OCI-LY7 (cell line): ENCODE data around the gene RPL10.

ENCODE experiments used
- CTCF ChIP-seq: fragments of 200-600 bp; sonication (generic); conservative IDR thresholded peaks from 2 replicates; pipeline ENCODE4 v1.5.1; 2014; ENCODE audit warnings: mild to moderate bottlenecking, antibody characterized with exemption, low read length, moderate library complexity, mixed read lengths
- EZH2phosphoT487 ChIP-seq: fragments of 200-600 bp; sonication (generic); IDR thresholded peaks from 2 replicates; pipeline ENCODE4 v1.6.1; 2018; ENCODE audit warnings: low read depth, borderline replicate concordance, mild to moderate bottlenecking, mixed run types, antibody characterized with exemption, low read length, moderate library complexity, mixed read lengths

DNA sequence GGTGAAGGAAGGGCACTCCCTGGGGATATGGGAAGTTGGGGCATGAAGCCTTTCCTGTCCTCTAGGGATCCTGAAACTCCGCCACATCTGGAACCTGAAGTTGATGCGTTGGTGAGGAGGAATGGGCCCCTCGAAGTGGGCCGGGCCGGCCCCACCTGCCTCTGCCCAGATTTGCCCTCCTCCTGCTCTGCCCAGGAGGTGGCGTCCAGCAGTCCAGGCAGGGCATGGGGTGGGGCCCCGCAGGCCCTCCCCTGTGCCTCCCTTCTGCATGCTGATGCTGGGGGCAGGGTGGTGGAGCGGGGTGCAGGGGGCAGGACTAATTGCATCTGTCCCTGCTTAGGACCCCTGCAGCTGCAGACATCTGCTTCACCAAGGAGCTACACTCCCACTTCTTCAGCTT, 15.0 kb downstream of the RPL10 start:
- no peak for TF ChIP-seq CTCF
- TF ChIP-seq EZH2phosphoT487: no peak
